Esophagus (tissue), 2 donors: ENCODE results near the gene WASF1. TPM values are rescaled to one million over a fixed set of nuclear protein-coding genes. Genes with fewer than 3 reads are reported as not detected.

Source experiments
- polyA plus RNA-seq, 2 donors: library from polyadenylated mRNA; stranded (reverse); fragments of 200-250 nt; gene quantifications; one replicate each; pipeline ENCODE4 v1.2.3, GENCODE V29; 2013
- donor health status: healthy with polysubstance abuse.
- donor health status: Bipolar disorder and iron deficiency.

The WASF1 gene
- polyA plus RNA-seq, 2 donors = 7.2 to 7.7 TPM

Other genes starting within 250 kb of the WASF1 start
- not detected for gene GPR6, start 201.4 kb downstream of the WASF1 start, polyA plus RNA-seq
- 1 to 10 TPM; 3.7 to 6.1 TPM for gene CDC40, start 757 bp upstream of the WASF1 start, polyA plus RNA-seq
- under 1 TPM; 0.14 to 0.34 TPM for gene METTL24, start 178.7 kb upstream of the WASF1 start, polyA plus RNA-seq
- gene DDO, start 235.9 kb upstream of the WASF1 start, polyA plus RNA-seq = under 1 TPM; 0.28 to 0.34 TPM